CD4-positive, CD25-positive, alpha-beta regulatory T cell (primary cell): ENCODE measurements around the gene EIF4E1B. TPM values are rescaled to one million over a fixed set of nuclear protein-coding genes. Genes with fewer than 3 reads are reported as not detected.
A peak's percentile ranks its signal among the peaks of the same experiment; 100 is the strongest.

Source experiments
- ATAC-seq, 2 donors: fragments of 150-1000 bp; cut with Tn5 transposase; one replicate each; pipeline ENCODE4 v1.10.0; 2021; ENCODE audit warnings: low read depth in 2 of 2, moderate number of reproducible peaks in 2 of 2, moderate library complexity in 1 of 2
- DNase-seq, 3 donors: peaks; one replicate each; pipeline versions ENCODE4 v3.0.0 to v3.0.0-alpha.2; 2012 to 2022; ENCODE audit warnings: mixed read lengths in 1 of 3
- H3K27ac ChIP-seq: one replicate; pipeline ENCODE4 v1.7.0; 2013; ENCODE audit warnings: mild to moderate bottlenecking, low read length; ENCODE audit not compliant: insufficient read depth, poor library complexity, severe bottlenecking
- H3K27me3 ChIP-seq: one replicate; pipeline ENCODE4 v1.7.0; 2013; ENCODE audit warnings: low read length; ENCODE audit not compliant: control insufficient read depth, insufficient read depth
- H3K36me3 ChIP-seq: one replicate; pipeline ENCODE4 v1.7.0; 2013; ENCODE audit warnings: mild to moderate bottlenecking, low read length, moderate library complexity; ENCODE audit not compliant: control insufficient read depth, insufficient read depth
- H3K4me1 ChIP-seq: 2 replicates; pipeline ENCODE4 v1.7.0; 2013; ENCODE audit warnings: mild to moderate bottlenecking, low read length; ENCODE audit not compliant: insufficient read depth, control insufficient read depth, poor library complexity, severe bottlenecking
- H3K4me3 ChIP-seq: one replicate; pipeline ENCODE4 v1.7.0; 2013; ENCODE audit warnings: low read depth, mild to moderate bottlenecking, low read length, moderate library complexity
- H3K9me3 ChIP-seq, 2 experiments: 1 replicate in 1 of 2; 2 replicates in 1 of 2; pipeline ENCODE4 v1.7.0; 2013; ENCODE audit warnings: low read length in 2 of 2, mild to moderate bottlenecking in 1 of 2, moderate library complexity in 1 of 2; ENCODE audit not compliant: control insufficient read depth in 2 of 2
- H3K27ac Mint-ChIP-seq, 3 donors: one replicate each; pipeline ENCODE4 v1.8.0; 2020 to 2022; ENCODE audit warnings: mild to moderate bottlenecking in 3 of 3, mixed read lengths in 3 of 3, moderate library complexity in 2 of 3
- H3K27me3 Mint-ChIP-seq: one replicate; pipeline ENCODE4 v1.8.0; 2022; ENCODE audit warnings: mild to moderate bottlenecking, mixed read lengths
- H3K36me3 Mint-ChIP-seq: one replicate; pipeline ENCODE4 v1.8.0; 2020; ENCODE audit warnings: mixed read lengths
- H3K4me1 Mint-ChIP-seq, 4 donors: one replicate each; pipeline ENCODE4 v1.8.0; 2020 to 2022; ENCODE audit warnings: mixed read lengths in 4 of 4, mild to moderate bottlenecking in 1 of 4
- H3K4me3 Mint-ChIP-seq, 4 donors: one replicate each; pipeline ENCODE4 v1.8.0; 2020 to 2022; ENCODE audit warnings: mild to moderate bottlenecking in 4 of 4, mixed read lengths in 4 of 4, moderate library complexity in 3 of 4
- H3K9me3 Mint-ChIP-seq, 7 donors: one replicate each; pipeline ENCODE4 v1.8.0; 2020 to 2022; ENCODE audit warnings: mixed read lengths in 7 of 7, mild to moderate bottlenecking in 3 of 7, moderate library complexity in 2 of 7
- polyA plus RNA-seq, 4 donors: library from polyadenylated mRNA; unstranded; fragments of 300-500 nt; fragmentation: Illumina TruSeq; gene quantifications; one replicate each; pipeline ENCODE4 v1.2.3, GENCODE V29; 2021
- total RNA-seq: library from RNA; stranded (reverse); gene quantifications from one replicate; pipeline ENCODE4 v1.2.3, GENCODE V29; 2022

The EIF4E1B gene
- total and polyA plus RNA-seq, 5 donors from 2014 or later, result not detected

DNA sequence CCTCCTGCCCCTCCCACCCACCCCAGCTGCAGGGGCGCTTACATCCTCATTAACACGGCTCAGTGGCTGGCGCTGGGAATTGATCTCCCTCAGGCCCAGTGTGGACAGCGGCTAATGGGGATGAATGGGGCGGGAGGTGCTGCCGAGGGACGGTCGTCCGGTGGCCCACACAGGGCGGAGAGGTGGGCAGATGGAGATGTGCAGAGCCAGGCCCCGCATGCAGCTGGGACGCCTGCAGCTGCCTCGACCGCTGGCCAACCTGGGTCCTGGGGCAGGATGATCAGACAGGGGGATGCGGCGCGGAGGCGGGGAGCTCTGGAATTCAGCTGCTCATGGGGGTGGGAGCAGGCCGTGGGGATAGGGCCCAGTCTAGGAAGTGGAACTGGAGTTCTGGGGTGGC lies 34.4 kb downstream of the EIF4E1B start:
- Histone ChIP-seq H3K36me3 (no peaks in the 10 kb centered on the region), H3K27ac (no peak overlapping the region), H3K4me3 (no peak overlapping the region), H3K9me3 (no peaks in the 10 kb centered on the region), H3K27me3 (peaks cover 3% of the 10 kb centered on the region), H3K4me1 (peaks cover 9% of the 10 kb centered on the region)
- H3K36me3 Mint-ChIP-seq, result no peaks in the 10 kb centered on the region
- no peak overlapping the region for H3K4me3 Mint-ChIP-seq
- DNase-seq (no peak), ATAC-seq (no peak)
- peaks cover 0 to 14% (median 10%) of the 10 kb centered on the region in 4 donors for H3K4me1 Mint-ChIP-seq
- no peak overlapping the region for H3K27ac Mint-ChIP-seq
- H3K27me3 Mint-ChIP-seq, result peaks cover 24% of the 10 kb centered on the region
- H3K9me3 Mint-ChIP-seq, result no peaks in the 10 kb centered on the region

GRCh38 chr5:176665517-176665916 lies 35.0 kb downstream of the EIF4E1B start:
- H3K4me3 Mint-ChIP-seq, result no peak overlapping the region
- Histone ChIP-seq H3K4me1 (peaks cover 7% of the 10 kb centered on the region), H3K27ac (no peak overlapping the region), H3K9me3 (no peaks in the 10 kb centered on the region), H3K36me3 (no peaks in the 10 kb centered on the region), H3K27me3 (peaks cover 3% of the 10 kb centered on the region), H3K4me3 (no peak overlapping the region)
- H3K27me3 Mint-ChIP-seq, result peaks cover 24% of the 10 kb centered on the region
- peaks cover 0 to 12% (median 5%) of the 10 kb centered on the region in 4 donors for H3K4me1 Mint-ChIP-seq
- H3K36me3 Mint-ChIP-seq, result no peaks in the 10 kb centered on the region
- ATAC-seq (no peak), DNase-seq (no peak)
- H3K9me3 Mint-ChIP-seq, result no peaks in the 10 kb centered on the region
- peak overlapping the region in 1 of 3 donors; percentile 39 for H3K27ac Mint-ChIP-seq

- peaks cover 31% of the 10 kb centered on the region for H3K27me3 Mint-ChIP-seq
- no peaks in the 10 kb centered on the region for H3K4me1 Mint-ChIP-seq
- H3K36me3 Mint-ChIP-seq, result no peaks in the 10 kb centered on the region
- Histone ChIP-seq H3K27ac (no peak overlapping the region), H3K4me3 (no peak overlapping the region), H3K36me3 (no peaks in the 10 kb centered on the region), H3K4me1 (no peaks in the 10 kb centered on the region), H3K9me3 (no peaks in the 10 kb centered on the region), H3K27me3 (peaks cover 3% of the 10 kb centered on the region)
- DNase-seq (no peak), ATAC-seq (no peak)
- H3K9me3 Mint-ChIP-seq, result peaks cover 0 to 1% (median 0%) of the 10 kb centered on the region in 7 donors
- H3K27ac Mint-ChIP-seq, result no peak overlapping the region
- H3K4me3 Mint-ChIP-seq, result no peak overlapping the region
Observed at GRCh38 chr5:176667637-176668036, 37.2 kb downstream of the EIF4E1B start.

DNA sequence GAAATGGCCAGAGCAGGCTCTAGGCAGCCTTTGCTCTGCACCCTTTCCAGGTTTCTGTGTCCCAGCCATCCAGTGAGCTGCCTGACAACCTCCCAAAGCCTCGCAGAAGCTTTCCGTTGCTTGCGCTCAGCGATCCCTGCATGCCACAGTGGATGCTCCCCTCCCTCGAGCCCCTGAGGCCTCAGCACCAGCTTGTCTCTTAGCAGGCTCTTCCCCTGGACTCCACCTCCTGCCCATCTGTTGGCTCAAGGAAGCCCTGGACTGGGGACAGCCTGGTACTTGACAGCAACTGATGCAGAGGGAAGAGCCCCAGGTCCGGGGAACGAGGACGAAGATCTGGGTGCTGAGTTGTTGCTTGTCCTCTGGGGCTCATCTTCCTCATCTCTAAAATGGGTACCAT lies 40.0 kb downstream of the EIF4E1B start:
- Histone ChIP-seq H3K36me3 (no peaks in the 10 kb centered on the region), H3K27me3 (peaks cover under 1% of the 10 kb centered on the region), H3K4me1 (no peaks in the 10 kb centered on the region), H3K4me3 (no peak overlapping the region), H3K9me3 (no peaks in the 10 kb centered on the region), H3K27ac (no peak overlapping the region)
- no peaks in the 10 kb centered on the region for H3K36me3 Mint-ChIP-seq
- no peak for ATAC-seq
- no peak for DNase-seq
- no peak overlapping the region for H3K27ac Mint-ChIP-seq
- no peak overlapping the region for H3K4me3 Mint-ChIP-seq
- no peaks in the 10 kb centered on the region for H3K4me1 Mint-ChIP-seq
- H3K9me3 Mint-ChIP-seq, result peaks cover 0 to 1% (median 0%) of the 10 kb centered on the region in 7 donors
- peaks cover 32% of the 10 kb centered on the region for H3K27me3 Mint-ChIP-seq

GRCh38 chr5:176671399-176671798 lies 40.9 kb downstream of the EIF4E1B start:
- H3K4me3 Mint-ChIP-seq, result no peak overlapping the region
- no peaks in the 10 kb centered on the region for H3K9me3 ChIP-seq
- no peaks in the 10 kb centered on the region for H3K4me1 Mint-ChIP-seq
- peaks cover 0 to 1% (median 0%) of the 10 kb centered on the region in 7 donors for H3K9me3 Mint-ChIP-seq
- no peak overlapping the region for H3K4me3 ChIP-seq
- H3K27ac ChIP-seq, result no peak overlapping the region
- no peaks in the 10 kb centered on the region for H3K36me3 Mint-ChIP-seq
- H3K4me1 ChIP-seq, result no peaks in the 10 kb centered on the region
- no peak for DNase-seq
- no peaks in the 10 kb centered on the region for H3K36me3 ChIP-seq
- peaks cover 36% of the 10 kb centered on the region for H3K27me3 Mint-ChIP-seq
- H3K27ac Mint-ChIP-seq, result no peak overlapping the region
- ATAC-seq, result no peak
- H3K27me3 ChIP-seq, result no peaks in the 10 kb centered on the region

GRCh38 chr5:176671890-176672747 lies 41.6 kb downstream of the EIF4E1B start:
- no peak for ATAC-seq

DNA sequence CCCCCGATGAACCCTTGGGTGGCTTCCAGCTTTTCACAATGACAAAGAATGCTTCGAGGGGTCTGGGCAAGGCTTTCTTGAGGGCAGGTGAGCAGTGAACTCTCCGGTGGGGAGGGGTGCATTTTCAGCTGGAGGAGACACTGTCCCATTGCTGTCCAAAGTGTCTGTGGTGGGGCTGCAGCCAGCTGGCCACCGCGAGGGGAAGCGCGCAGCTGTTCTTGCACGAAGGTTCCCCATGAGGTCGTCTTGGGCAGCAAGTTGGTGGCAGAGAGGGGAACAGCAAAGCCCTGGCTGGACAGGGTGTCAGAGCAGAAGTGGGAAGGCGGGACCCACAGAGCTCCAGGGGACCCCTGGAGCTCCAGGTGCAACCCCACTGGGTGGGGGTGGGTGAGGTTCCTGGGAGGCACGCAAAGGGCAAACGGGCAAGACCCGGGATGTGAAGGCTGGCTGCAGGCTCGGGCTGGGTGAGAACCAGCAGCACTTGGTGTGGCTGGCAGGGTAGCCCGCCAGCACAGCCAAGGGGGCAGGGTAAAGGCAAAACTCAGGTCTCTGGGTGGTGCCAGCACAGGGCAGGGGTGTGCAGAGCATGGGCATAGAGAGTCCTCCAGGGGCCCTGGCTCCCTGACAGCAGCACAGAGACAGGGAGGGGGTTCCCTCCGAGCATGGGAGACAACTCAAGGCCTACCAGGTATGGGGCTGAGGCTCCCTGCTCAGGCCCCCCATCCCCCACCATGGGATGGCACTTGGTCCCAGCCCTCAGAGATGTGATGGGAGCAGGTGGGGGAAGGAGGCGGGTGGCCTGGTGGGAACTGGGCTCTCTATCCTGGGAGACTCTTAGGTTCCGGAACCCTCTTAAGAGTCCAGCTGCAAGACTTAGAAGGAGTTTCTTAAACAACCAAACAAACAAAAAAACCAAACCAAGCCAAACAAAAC lies 43.4 kb downstream of the EIF4E1B start:
- no peak for ATAC-seq
- DNase-seq, result no peak
- no peaks in the 10 kb centered on the region for H3K4me1 Mint-ChIP-seq
- peaks cover 5% of the 10 kb centered on the region for H3K27me3 ChIP-seq
- no peak overlapping the region for H3K4me3 ChIP-seq
- H3K27ac ChIP-seq, result no peak overlapping the region
- no peak overlapping the region for H3K4me3 Mint-ChIP-seq
- H3K9me3 Mint-ChIP-seq, result peaks cover 0 to 1% (median 0%) of the 10 kb centered on the region in 7 donors
- H3K27me3 Mint-ChIP-seq, result peaks cover 44% of the 10 kb centered on the region
- H3K36me3 Mint-ChIP-seq, result no peaks in the 10 kb centered on the region
- H3K36me3 ChIP-seq, result no peaks in the 10 kb centered on the region
- no peak overlapping the region for H3K27ac Mint-ChIP-seq
- H3K4me1 ChIP-seq, result no peaks in the 10 kb centered on the region
- H3K9me3 ChIP-seq, result no peaks in the 10 kb centered on the region

More at GRCh38 chr5:176671890-176672747, 41.6 kb downstream of the EIF4E1B start:
- Histone ChIP-seq H3K4me1 (no peaks in the 10 kb centered on the region), H3K27ac (no peak overlapping the region), H3K4me3 (no peak overlapping the region), H3K9me3 (no peaks in the 10 kb centered on the region), H3K36me3 (no peaks in the 10 kb centered on the region), H3K27me3 (no peaks in the 10 kb centered on the region)
- DNase-seq, result no peak
- no peaks in the 10 kb centered on the region for H3K36me3 Mint-ChIP-seq
- H3K4me1 Mint-ChIP-seq, result no peaks in the 10 kb centered on the region
- H3K9me3 Mint-ChIP-seq, result peaks cover 0 to 1% (median 0%) of the 10 kb centered on the region in 7 donors
- H3K27me3 Mint-ChIP-seq, result peaks cover 42% of the 10 kb centered on the region
- H3K27ac Mint-ChIP-seq, result no peak overlapping the region
- no peak overlapping the region for H3K4me3 Mint-ChIP-seq
